Lower leg skin (tissue), 4 donors: ENCODE data around the gene ZMYND8. TPM values are rescaled to one million over a fixed set of nuclear protein-coding genes. Genes with fewer than 3 reads are reported as not detected.
"Not testable (repeated sequence)": the region's sequence is repeated elsewhere in the genome, so short reads cannot be mapped to it uniquely, and the experiment has no call there.

Source experiments
- DNase-seq, 2 donors: peaks; one replicate each; pipeline ENCODE4 v3.0.0-alpha.2; 2019; ENCODE audit warnings: low spot score in 2 of 2
- H3K4me3 ChIP-seq: fragments of 200-600 bp; sonication (generic); 2 replicates; pipeline ENCODE4 v1.5.1; 2017; ENCODE audit warnings: mild to moderate bottlenecking, low read depth; ENCODE audit not compliant: poor library complexity, severe bottlenecking
- CTCF ChIP-seq, 3 donors: fragments of 450-650 bp; IDR thresholded peaks; one replicate each; pipeline ENCODE4 v1.5.1; 2016; ENCODE audit warnings: antibody characterized with exemption in 3 of 3, mild to moderate bottlenecking in 3 of 3, moderate library complexity in 2 of 3
- POLR2A ChIP-seq, 2 donors: fragments of 450-650 bp; IDR thresholded peaks; one replicate each; pipeline ENCODE4 v1.6.1; 2016 to 2017; ENCODE audit warnings: antibody characterized with exemption in 2 of 2, mild to moderate bottlenecking in 1 of 2, moderate library complexity in 1 of 2
- WGBS, 2 donors: methylation state at CpG; one replicate each; pipeline ENCODE4 v1.1.5; 2018; 5-methylcytosine and 5-hydroxymethylcytosine counted together
- intact Hi-C: fragments of 100-400 bp; cut with DNase I; formaldehyde crosslinking; loops from one replicate; pipeline ENCODE4 v1.15.0; 2023; ENCODE audit warnings: low total_unique reads
- total RNA-seq, 4 donors: library from RNA; depleted of rRNA; stranded (reverse); fragments of >200 nt; gene quantifications; one replicate each; pipeline ENCODE4 v1.1.0, GENCODE V29; 2016

The ZMYND8 gene
- total RNA-seq, 4 donors from 2014 or later: 42.2 to 79.0 (median 65.4) TPM

DNA sequence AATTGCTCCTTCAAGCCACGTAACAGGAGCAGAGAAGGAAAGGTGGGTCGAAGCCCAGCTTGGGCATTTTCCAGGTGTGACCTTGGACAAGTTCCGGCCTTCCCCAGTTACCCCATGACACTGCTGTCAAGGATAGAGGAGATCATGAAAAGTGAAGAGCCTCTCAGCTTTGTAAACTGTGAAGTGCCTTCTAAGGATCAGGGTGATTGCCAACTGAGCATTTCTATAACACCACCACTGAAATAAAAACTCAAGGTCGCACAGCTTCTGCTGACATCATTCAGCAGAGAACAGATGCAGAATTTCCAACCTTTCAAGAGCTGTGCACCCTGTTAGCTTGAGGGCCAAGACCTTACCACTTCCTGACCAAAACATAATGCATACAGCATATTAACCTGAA lies 24.0 kb upstream of the ZMYND8 start:
- intact Hi-C loops: loop anchor here (5.0 to 10.0 kb wide), 3 partner anchors 108 to 626 kb away; no protein-coding TSS in a partner anchor
- no peak overlapping the region for H3K4me3 ChIP-seq
- DNase-seq: no peak
- WGBS, 2 donors: 88 to 92% methylated on average over 4 of the region's 4 CpGs
- TF ChIP-seq POLR2A (IDR thresholded peaks at IDR 0.05): no peak
- TF ChIP-seq CTCF (IDR thresholded peaks at IDR 0.05): no peak

DNA sequence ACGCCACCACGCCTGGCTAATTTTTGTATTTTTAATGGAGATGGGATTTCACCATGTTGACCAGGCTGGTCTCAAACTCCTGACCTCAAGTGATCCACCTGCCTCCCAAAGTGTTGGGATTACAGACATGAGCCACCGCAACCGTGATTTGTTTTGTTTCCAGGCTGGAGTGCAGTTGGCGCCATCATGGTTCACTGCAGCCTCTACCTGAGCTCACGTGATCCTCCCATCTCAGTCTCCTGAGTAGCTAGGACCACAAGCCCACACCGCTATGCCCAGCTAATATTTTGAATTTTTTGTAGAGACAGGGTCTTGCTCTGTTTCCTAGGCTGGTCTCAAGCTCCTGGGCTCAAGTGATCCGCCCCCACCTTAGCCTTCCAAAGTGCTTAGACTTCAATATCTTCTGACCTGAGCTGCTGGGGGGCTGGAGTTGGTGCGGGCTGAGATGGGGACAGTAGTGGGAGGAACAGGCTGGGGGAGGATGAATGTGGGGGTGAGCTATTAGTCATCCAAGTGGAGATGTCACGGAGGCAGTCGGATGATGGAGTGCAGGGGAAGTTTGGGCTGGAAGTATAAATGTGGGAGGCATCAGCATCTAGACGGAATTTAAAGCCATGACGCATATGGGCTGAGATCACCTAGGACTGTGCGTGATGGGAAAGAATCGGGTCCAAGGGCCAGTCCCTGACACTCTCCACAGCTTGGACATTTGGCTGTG lies 23.1 kb upstream of the ZMYND8 start:
- DNase-seq: no peak
- WGBS, 2 donors: 94 to 95% methylated on average over 15 of the region's 15 CpGs
- intact Hi-C loops: loop anchor here (5.0 to 10.0 kb wide), 3 partner anchors 107 to 625 kb away; no protein-coding TSS in a partner anchor
- TF ChIP-seq POLR2A (IDR thresholded peaks at IDR 0.05) (no peak), CTCF (IDR thresholded peaks at IDR 0.05) (no peak)
- H3K4me3 ChIP-seq: no peak overlapping the region

GRCh38 chr20:47377122-47377722 lies 20.7 kb upstream of the ZMYND8 start:
- peak in 1 of 2 donors; percentile 59 for DNase-seq
- no peak overlapping the region for H3K4me3 ChIP-seq
- 50 to 56% methylated on average over 4 of the region's 4 CpGs for WGBS, 2 donors
- intact Hi-C loops: no loop called here
- no peak for TF ChIP-seq POLR2A (IDR thresholded peaks at IDR 0.05)
- no peak for TF ChIP-seq CTCF (IDR thresholded peaks at IDR 0.05)

DNA sequence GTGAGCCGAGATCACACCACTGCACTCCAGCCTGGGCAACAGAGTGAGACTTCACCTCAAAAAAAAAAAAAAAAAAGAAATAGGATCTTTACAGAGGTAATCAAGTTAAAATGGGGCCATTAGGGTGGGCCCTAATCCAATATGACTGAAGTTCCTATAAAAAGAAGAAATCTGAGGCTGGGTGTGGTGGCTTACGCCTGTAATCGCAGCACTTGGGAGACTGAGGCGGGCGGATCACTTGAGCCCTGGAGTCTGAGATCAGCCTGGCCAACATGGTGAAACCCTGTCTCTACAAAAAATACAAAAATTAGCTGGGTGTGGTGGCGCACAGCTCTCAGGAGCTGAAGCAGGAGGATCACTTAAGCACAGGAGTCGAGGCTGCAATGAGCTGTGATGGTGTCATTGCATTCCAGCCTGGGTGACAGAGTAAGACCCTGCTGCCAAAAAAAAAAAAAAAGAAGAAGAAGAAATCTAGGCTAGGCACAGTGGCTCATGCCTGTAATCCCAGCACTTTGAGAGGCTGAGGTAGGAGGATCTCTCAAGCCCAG lies 19.7 kb upstream of the ZMYND8 start:
- intact Hi-C loops, H3K4me3 ChIP-seq: not testable (repeated sequence)
- 73 to 74% methylated on average over 7 of the region's 7 CpGs for WGBS, 2 donors
- peak in 1 of 2 donors; percentile 43 for DNase-seq

- H3K4me3 ChIP-seq, intact Hi-C loops, DNase-seq: not testable (repeated sequence)
- 98% methylated on average over 8 of the region's 8 CpGs for WGBS, 2 donors
Measured at GRCh38 chr20:47374121-47374520, 17.6 kb upstream of the ZMYND8 start.

GRCh38 chr20:47373206-47373733 lies 16.8 kb upstream of the ZMYND8 start:
- 90 to 94% methylated on average over 2 of the region's 2 CpGs for WGBS, 2 donors
- DNase-seq: no peak
- no peak overlapping the region for H3K4me3 ChIP-seq
- intact Hi-C loops: no loop called here
- no peak for TF ChIP-seq POLR2A (IDR thresholded peaks at IDR 0.05)
- no peak for TF ChIP-seq CTCF (IDR thresholded peaks at IDR 0.05)
